Measurements from ENCODE around the gene RIN2. TPM values are rescaled to one million over a fixed set of nuclear protein-coding genes. Genes with fewer than 3 reads are reported as not detected.

The RIN2 gene
- total and polyA plus RNA-seq, 2 experiments from 2014 or later = 0.08 to 1.4 TPM

GRCh38 chr20:19725373-19725772 is 32.7 kb upstream of the RIN2 start:
- Mint-ChIP-seq H3K4me1 (no peaks in the 10 kb centered on the region), H3K27ac (no peak overlapping the region), H3K27me3 (ENCODE audit: insufficient read depth, low read depth, poor library complexity) (peaks cover 4% of the 10 kb centered on the region), H3K36me3 (ENCODE audit: low read depth) (no peaks in the 10 kb centered on the region), H3K9me3 (no peaks in the 10 kb centered on the region), H3K4me3 (no peak overlapping the region)
- no peak overlapping the region for H3K4me2 ChIP-seq
- no peak overlapping the region for H3K4me3 ChIP-seq
- no peaks in the 10 kb centered on the region for H3K4me1 ChIP-seq (ENCODE audit: insufficient read depth)
- no peaks in the 10 kb centered on the region for H3K9me2 ChIP-seq (ENCODE audit: insufficient read depth)
- H3K27ac ChIP-seq (ENCODE audit: low read depth) = no peak overlapping the region
- H3K79me2 ChIP-seq (replicated peaks; ENCODE audit: insufficient read depth) = no peaks in the 10 kb centered on the region
- no peaks in the 10 kb centered on the region for H3K36me3 ChIP-seq (ENCODE audit: insufficient read depth)
- H4K20me1 ChIP-seq (replicated peaks; ENCODE audit: insufficient read depth) = no peaks in the 10 kb centered on the region
- H2AFZ ChIP-seq = no peak overlapping the region
- TF ChIP-seq NANOG (IDR thresholded peaks at IDR 0.05; ENCODE audit: borderline replicate concordance) (no peak), ZNF114 (CRISPR knock-in tag; IDR thresholded peaks at IDR 0.05) (no peak), STAT1 (IDR thresholded peaks at IDR 0.05; ENCODE audit: unreplicated experiment) (no peak), JUNB (IDR thresholded peaks at IDR 0.05; ENCODE audit: unreplicated experiment) (no peak), ETS1 (IDR thresholded peaks at IDR 0.05) (no peak), REST (IDR thresholded peaks at IDR 0.05; ENCODE audit: unreplicated experiment) (no peak), CREB1 (CRISPR knock-in tag; IDR thresholded peaks at IDR 0.05; ENCODE audit: low read depth) (no peak), ZNF462 (CRISPR knock-in tag; IDR thresholded peaks at IDR 0.05) (no peak), CTCF (conservative IDR thresholded peaks at IDR 0.05; ENCODE audit: low read depth in 2 of 2) (no peak), ZNF331 (CRISPR knock-in tag; IDR thresholded peaks at IDR 0.05; ENCODE audit: low read depth) (no peak)
- DNase-seq (ENCODE audit: low spot score) (no peak), ATAC-seq (no peak)
- no peaks in the 10 kb centered on the region for H3K27me3 ChIP-seq (ENCODE audit: insufficient read depth)
- no peaks in the 10 kb centered on the region for H3F3A ChIP-seq (replicated peaks; ENCODE audit: low read depth)

Measured in GM23338 (cell line).